K562 (cell line): Measurements from ENCODE around the gene GEMIN5. TPM values are rescaled to one million over a fixed set of nuclear protein-coding genes. Genes with fewer than 3 reads are reported as not detected.
A peak's percentile ranks its signal among the peaks of the same experiment; 100 is the strongest.

Experiments used
- CREBBP ChIP-seq: IDR thresholded peaks from one replicate; pipeline ENCODE4 v1.6.1; 2012; ENCODE audit warnings: low read depth, mild to moderate bottlenecking, control low read depth, inconsistent platforms, low read length
- EP300 ChIP-seq: IDR thresholded peaks from 2 replicates; pipeline ENCODE4 v1.6.1; 2012; ENCODE audit warnings: low read length, improper control_type of control experiment
- EP400 ChIP-seq: fragments of 450-650 bp; IDR thresholded peaks from 2 replicates; pipeline ENCODE4 v1.6.1; 2017; ENCODE audit warnings: antibody characterized with exemption, mild to moderate bottlenecking, moderate library complexity
- ETS2 ChIP-seq: IDR thresholded peaks from 2 replicates; pipeline ENCODE4 v1.6.1; 2016; ENCODE audit warnings: borderline replicate concordance, missing genetic modification characterization, mild to moderate bottlenecking, moderate library complexity, missing compliant biosample characterization; ENCODE audit not compliant: poor library complexity, severe bottlenecking
- HDGF ChIP-seq: fragments of 450-650 bp; IDR thresholded peaks from 2 replicates; pipeline ENCODE4 v1.6.1; 2016
- KLF1 ChIP-seq: fragments of 450-650 bp; IDR thresholded peaks from 2 replicates; pipeline ENCODE4 v1.6.1; 2016; ENCODE audit warnings: missing genetic modification characterization, missing compliant biosample characterization
- LCOR ChIP-seq: sonication (generic); formaldehyde crosslinking; IDR thresholded peaks from 2 replicates; pipeline ENCODE4 v1.8.0; 2022; ENCODE audit warnings: mild to moderate bottlenecking, missing genetic modification reagents
- MEIS2 ChIP-seq: fragments of 450-650 bp; IDR thresholded peaks from 2 replicates; pipeline ENCODE4 v1.6.1; 2014; ENCODE audit warnings: mild to moderate bottlenecking; ENCODE audit not compliant: partially characterized antibody
- NCOA1 ChIP-seq: fragments of 450-650 bp; IDR thresholded peaks from 2 replicates; pipeline ENCODE4 v1.6.1; 2016; ENCODE audit warnings: low read depth
- RCOR1 ChIP-seq, 2 experiments: IDR thresholded peaks; 2 replicates each; pipeline ENCODE4 v1.6.1; 2012; ENCODE audit warnings: low read depth in 2 of 2, low read length in 2 of 2, borderline replicate concordance in 1 of 2, improper control_type of control experiment in 1 of 2
- SRSF9 ChIP-seq: fragments of 200-400 bp; formaldehyde crosslinking; IDR thresholded peaks from 2 replicates; pipeline ENCODE4 v1.6.1; 2017; ENCODE audit warnings: low read depth, low read length, borderline replicate concordance
- STAG1 ChIP-seq: sonication (generic); formaldehyde crosslinking; IDR thresholded peaks from 2 replicates; pipeline ENCODE4 v1.5.0; 2020; ENCODE audit warnings: missing genetic modification reagents, borderline replicate concordance
- ZNF668 ChIP-seq: fragments of 250-450 bp; sonication (Bioruptor Pico); IDR thresholded peaks from 2 replicates; pipeline ENCODE4 v1.8.0; 2022; ENCODE audit warnings: mild to moderate bottlenecking, inconsistent platforms
- ZNF79 ChIP-seq: fragments of 250-450 bp; sonication (Bioruptor Pico); IDR thresholded peaks from 2 replicates; pipeline ENCODE4 v1.4.0; 2020; ENCODE audit warnings: low read depth, mild to moderate bottlenecking, moderate library complexity
- polyA plus RNA-seq, 8 experiments: library from polyadenylated mRNA; depleted of rRNA in 4 of 8; stranded (reverse) in 5 of 8; unstranded in 3 of 8; fragments of >200 nt; fragmentation: Nextera tagmentation in 2 of 8; fragmentation: Illumina TruSeq in 1 of 8; extraction: Ambion mirVana in 2 of 8; extraction: Trizol in 1 of 8; gene quantifications; 2 replicates each; pipeline versions ENCODE4 v1.2.1 to v1.2.3, GENCODE V29; 2011 to 2014; ENCODE audit warnings: inconsistent platforms in 1 of 8, missing spikeins in 1 of 8
- total RNA-seq, 7 experiments: library from RNA; depleted of rRNA in 6 of 7; stranded (reverse); fragments of >200 nt in 6 of 7; fragmentation: Illumina TruSeq in 2 of 7; extraction: Trizol in 2 of 7; gene quantifications; 2 replicates each; pipeline versions ENCODE4 v1.2.1 to v1.2.3, GENCODE V29; 2011 to 2021; ENCODE audit warnings: low replicate concordance in 1 of 7
- TF ChIP-seq, protein P1 (sequence below): IDR thresholded peaks from 2 replicates; pipeline ENCODE4 v1.6.1; 2014; ENCODE audit warnings: antibody characterized with exemption
- TF ChIP-seq, protein P2 (sequence below): sonication (generic); formaldehyde crosslinking; IDR thresholded peaks from 2 replicates; pipeline ENCODE4 v1.4.0; 2020; ENCODE audit warnings: mild to moderate bottlenecking, missing genetic modification reagents
- TF ChIP-seq, protein P3 (sequence below), 2 experiments: fragments of 200-800 bp in 1 of 2; sonication (Bioruptor generic) in 1 of 2; sonication (generic) in 1 of 2; formaldehyde crosslinking in 1 of 2; IDR thresholded peaks in 1 of 2; conservative IDR thresholded peaks in 1 of 2; 2 replicates each; pipeline versions ENCODE4 v1.5.0 to v1.6.1; 2016 to 2020; ENCODE audit warnings: missing compliant biosample characterization in 1 of 2, missing genetic modification characterization in 1 of 2, missing genetic modification reagents in 1 of 2
- TF ChIP-seq, protein P4 (sequence below): fragments of 450-650 bp; IDR thresholded peaks from 2 replicates; pipeline ENCODE4 v1.6.1; 2017; ENCODE audit warnings: mild to moderate bottlenecking, moderate library complexity
- TF ChIP-seq, protein P5 (sequence below), 2 experiments: fragments of 450-650 bp; conservative IDR thresholded peaks; 2 replicates each; pipeline ENCODE4 v1.6.1; 2017; ENCODE audit warnings: mild to moderate bottlenecking in 2 of 2, moderate library complexity in 2 of 2

The GEMIN5 gene
- total and polyA plus RNA-seq, 9 of the 15 experiments (the other 6 are each of a cell fraction or from before 2014, with no cell fraction given), result 10.3 to 48.2 (median 34.7) TPM

- TF ChIP-seq, protein P1, sequence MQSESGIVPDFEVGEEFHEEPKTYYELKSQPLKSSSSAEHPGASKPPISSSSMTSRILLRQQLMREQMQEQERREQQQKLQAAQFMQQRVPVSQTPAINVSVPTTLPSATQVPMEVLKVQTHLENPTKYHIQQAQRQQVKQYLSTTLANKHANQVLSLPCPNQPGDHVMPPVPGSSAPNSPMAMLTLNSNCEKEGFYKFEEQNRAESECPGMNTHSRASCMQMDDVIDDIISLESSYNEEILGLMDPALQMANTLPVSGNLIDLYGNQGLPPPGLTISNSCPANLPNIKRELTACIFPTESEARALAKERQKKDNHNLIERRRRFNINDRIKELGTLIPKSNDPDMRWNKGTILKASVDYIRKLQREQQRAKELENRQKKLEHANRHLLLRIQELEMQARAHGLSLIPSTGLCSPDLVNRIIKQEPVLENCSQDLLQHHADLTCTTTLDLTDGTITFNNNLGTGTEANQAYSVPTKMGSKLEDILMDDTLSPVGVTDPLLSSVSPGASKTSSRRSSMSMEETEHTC, result peak; percentile 20; the same call in 1 of the 2 replicates
- TF ChIP-seq, protein P2, sequence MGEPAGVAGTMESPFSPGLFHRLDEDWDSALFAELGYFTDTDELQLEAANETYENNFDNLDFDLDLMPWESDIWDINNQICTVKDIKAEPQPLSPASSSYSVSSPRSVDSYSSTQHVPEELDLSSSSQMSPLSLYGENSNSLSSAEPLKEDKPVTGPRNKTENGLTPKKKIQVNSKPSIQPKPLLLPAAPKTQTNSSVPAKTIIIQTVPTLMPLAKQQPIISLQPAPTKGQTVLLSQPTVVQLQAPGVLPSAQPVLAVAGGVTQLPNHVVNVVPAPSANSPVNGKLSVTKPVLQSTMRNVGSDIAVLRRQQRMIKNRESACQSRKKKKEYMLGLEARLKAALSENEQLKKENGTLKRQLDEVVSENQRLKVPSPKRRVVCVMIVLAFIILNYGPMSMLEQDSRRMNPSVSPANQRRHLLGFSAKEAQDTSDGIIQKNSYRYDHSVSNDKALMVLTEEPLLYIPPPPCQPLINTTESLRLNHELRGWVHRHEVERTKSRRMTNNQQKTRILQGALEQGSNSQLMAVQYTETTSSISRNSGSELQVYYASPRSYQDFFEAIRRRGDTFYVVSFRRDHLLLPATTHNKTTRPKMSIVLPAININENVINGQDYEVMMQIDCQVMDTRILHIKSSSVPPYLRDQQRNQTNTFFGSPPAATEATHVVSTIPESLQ (CRISPR knock-in tag), result no peak
- TF ChIP-seq, protein P3, sequence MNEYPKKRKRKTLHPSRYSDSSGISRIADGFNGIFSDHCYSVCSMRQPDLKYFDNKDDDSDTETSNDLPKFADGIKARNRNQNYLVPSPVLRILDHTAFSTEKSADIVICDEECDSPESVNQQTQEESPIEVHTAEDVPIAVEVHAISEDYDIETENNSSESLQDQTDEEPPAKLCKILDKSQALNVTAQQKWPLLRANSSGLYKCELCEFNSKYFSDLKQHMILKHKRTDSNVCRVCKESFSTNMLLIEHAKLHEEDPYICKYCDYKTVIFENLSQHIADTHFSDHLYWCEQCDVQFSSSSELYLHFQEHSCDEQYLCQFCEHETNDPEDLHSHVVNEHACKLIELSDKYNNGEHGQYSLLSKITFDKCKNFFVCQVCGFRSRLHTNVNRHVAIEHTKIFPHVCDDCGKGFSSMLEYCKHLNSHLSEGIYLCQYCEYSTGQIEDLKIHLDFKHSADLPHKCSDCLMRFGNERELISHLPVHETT (CRISPR knock-in tag; conservative IDR thresholded peaks at IDR 0.05 in 1 of 2, IDR thresholded peaks at IDR 0.05 in 1 of 2), result peak in 1 of 2 experiments; percentile 83; a peak in 1 of 4 replicates
- TF ChIP-seq ZNF668 (CRISPR knock-in tag), result 0 out of 2 replicates have a peak, but pooled peaks have one; percentile 3
- no peak for TF ChIP-seq SRSF9
- no peak for TF ChIP-seq ETS2 (tag)
- TF ChIP-seq ZNF79 (CRISPR knock-in tag), result no peak
- TF ChIP-seq LCOR (CRISPR knock-in tag), result peak; percentile 80; the same call in 1 of the 2 replicates
- TF ChIP-seq CREBBP, result no peak
- no peak for TF ChIP-seq STAG1
- no peak for TF ChIP-seq HDGF
- TF ChIP-seq, protein P4, sequence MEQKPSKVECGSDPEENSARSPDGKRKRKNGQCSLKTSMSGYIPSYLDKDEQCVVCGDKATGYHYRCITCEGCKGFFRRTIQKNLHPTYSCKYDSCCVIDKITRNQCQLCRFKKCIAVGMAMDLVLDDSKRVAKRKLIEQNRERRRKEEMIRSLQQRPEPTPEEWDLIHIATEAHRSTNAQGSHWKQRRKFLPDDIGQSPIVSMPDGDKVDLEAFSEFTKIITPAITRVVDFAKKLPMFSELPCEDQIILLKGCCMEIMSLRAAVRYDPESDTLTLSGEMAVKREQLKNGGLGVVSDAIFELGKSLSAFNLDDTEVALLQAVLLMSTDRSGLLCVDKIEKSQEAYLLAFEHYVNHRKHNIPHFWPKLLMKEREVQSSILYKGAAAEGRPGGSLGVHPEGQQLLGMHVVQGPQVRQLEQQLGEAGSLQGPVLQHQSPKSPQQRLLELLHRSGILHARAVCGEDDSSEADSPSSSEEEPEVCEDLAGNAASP, result no peak
- TF ChIP-seq NCOA1, result peak; percentile 66; the same call in 1 of the 2 replicates
- TF ChIP-seq KLF1 (tag), result no peak
- peak; percentile 30 for TF ChIP-seq EP400
- TF ChIP-seq, protein P5, sequence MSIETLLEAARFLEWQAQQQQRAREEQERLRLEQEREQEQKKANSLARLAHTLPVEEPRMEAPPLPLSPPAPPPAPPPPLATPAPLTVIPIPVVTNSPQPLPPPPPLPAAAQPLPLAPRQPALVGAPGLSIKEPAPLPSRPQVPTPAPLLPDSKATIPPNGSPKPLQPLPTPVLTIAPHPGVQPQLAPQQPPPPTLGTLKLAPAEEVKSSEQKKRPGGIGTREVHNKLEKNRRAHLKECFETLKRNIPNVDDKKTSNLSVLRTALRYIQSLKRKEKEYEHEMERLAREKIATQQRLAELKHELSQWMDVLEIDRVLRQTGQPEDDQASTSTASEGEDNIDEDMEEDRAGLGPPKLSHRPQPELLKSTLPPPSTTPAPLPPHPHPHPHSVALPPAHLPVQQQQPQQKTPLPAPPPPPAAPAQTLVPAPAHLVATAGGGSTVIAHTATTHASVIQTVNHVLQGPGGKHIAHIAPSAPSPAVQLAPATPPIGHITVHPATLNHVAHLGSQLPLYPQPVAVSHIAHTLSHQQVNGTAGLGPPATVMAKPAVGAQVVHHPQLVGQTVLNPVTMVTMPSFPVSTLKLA (conservative IDR thresholded peaks at IDR 0.05), result peak in 1 of 2 experiments; percentile 35; a peak in 1 of 4 replicates
- peak in 1 of 2 experiments; percentile 94; a peak in 3 of 4 replicates for TF ChIP-seq RCOR1 (IDR thresholded peaks at IDR 0.05; ENCODE audit: borderline replicate concordance in 1 of 2, low read depth in 2 of 2, low read length in 2 of 2)
- peak; percentile 90 for TF ChIP-seq EP300
- peak; percentile 47 for TF ChIP-seq MEIS2
These were observed 97.4 kb downstream of the GEMIN5 start (continued) for GRCh38 chr5:154840435-154841272.
